Neural cell (in vitro differentiated cells): ENCODE results near the gene B2M. TPM values are rescaled to one million over a fixed set of nuclear protein-coding genes. Genes with fewer than 3 reads are reported as not detected.
"Not testable (repeated sequence)": the region's sequence is repeated elsewhere in the genome, so short reads cannot be mapped to it uniquely, and the experiment has no call there.

Experiments
- H2AFZ ChIP-seq: fragments of 200-600, 300-800 bp; sonication (generic), shearing (Covaris generic); 2 replicates; pipeline ENCODE4 v1.6.0; 2014; ENCODE audit warnings: low read depth, mild to moderate bottlenecking, antibody characterized with exemption, low read length, moderate library complexity
- H3F3A ChIP-seq: fragments of 200-600 bp; shearing (Covaris generic); 2 replicates; pipeline ENCODE4 v1.6.1; 2016; ENCODE audit warnings: mild to moderate bottlenecking, moderate library complexity, mixed read lengths, antibody characterized with exemption, low read length; ENCODE audit not compliant: insufficient read depth, poor library complexity, severe bottlenecking
- H3K27ac ChIP-seq: fragments of 200-600, 300-800 bp; sonication (generic), shearing (Covaris generic); 2 replicates; pipeline ENCODE4 v1.5.1; 2014; ENCODE audit warnings: mild to moderate bottlenecking, low read length, moderate library complexity
- H3K27me3 ChIP-seq: fragments of 300-800, 200-600 bp; sonication (generic), shearing (Covaris generic); 2 replicates; pipeline ENCODE4 v1.6.0; 2014; ENCODE audit warnings: mild to moderate bottlenecking, low read depth, low read length, moderate library complexity; ENCODE audit not compliant: insufficient read depth
- H3K36me3 ChIP-seq: fragments of 300-800, 200-600 bp; sonication (generic), shearing (Covaris generic); 2 replicates; pipeline ENCODE4 v1.5.1; 2014; ENCODE audit warnings: mild to moderate bottlenecking, antibody characterized with exemption, low read length, moderate library complexity; ENCODE audit not compliant: insufficient read depth
- H3K4me2 ChIP-seq: fragments of 300-800, 200-600 bp; sonication (generic), shearing (Covaris generic); 2 replicates; pipeline ENCODE4 v1.6.0; 2014; ENCODE audit warnings: mild to moderate bottlenecking, low read length
- H3K4me3 ChIP-seq: fragments of 300-800, 200-600 bp; sonication (generic), shearing (Covaris generic); 2 replicates; pipeline ENCODE4 v1.5.1; 2014; ENCODE audit warnings: mild to moderate bottlenecking, low read length, moderate library complexity
- H3K79me2 ChIP-seq: fragments of 200-600 bp; shearing (Covaris generic); replicated peaks from 2 replicates; pipeline ENCODE4 v1.6.0; 2014; ENCODE audit warnings: mild to moderate bottlenecking, low read length, moderate library complexity; ENCODE audit not compliant: insufficient read depth
- H3K9ac ChIP-seq: fragments of 300-800, 200-600 bp; sonication (generic), shearing (Covaris generic); 2 replicates; pipeline ENCODE4 v1.6.1; 2016; ENCODE audit warnings: mild to moderate bottlenecking, low read length, mixed read lengths
- H3K9me2 ChIP-seq: fragments of 200-600 bp; shearing (Covaris generic); 2 replicates; pipeline ENCODE4 v1.6.1; 2016; ENCODE audit warnings: mild to moderate bottlenecking, low read length, mixed read lengths; ENCODE audit not compliant: insufficient read depth
- H3K9me3 ChIP-seq: fragments of 200-600, 300-800 bp; sonication (generic), shearing (Covaris generic); 2 replicates; pipeline ENCODE4 v1.6.1; 2016; ENCODE audit warnings: mild to moderate bottlenecking, mixed run types, low read length, moderate library complexity, mixed read lengths
- H4K20me1 ChIP-seq: fragments of 200-600 bp; shearing (Covaris generic); 2 replicates; pipeline ENCODE4 v1.6.1; 2016; ENCODE audit warnings: mild to moderate bottlenecking, mixed run types; ENCODE audit not compliant: insufficient read depth
- CTCF ChIP-seq: fragments of 450-650 bp; IDR thresholded peaks from 2 replicates; pipeline ENCODE4 v1.5.1; 2014; ENCODE audit warnings: antibody characterized with exemption, mild to moderate bottlenecking, moderate library complexity; ENCODE audit not compliant: poor library complexity, severe bottlenecking
- EP300 ChIP-seq: fragments of 450-650 bp; conservative IDR thresholded peaks from 2 replicates; pipeline ENCODE4 v1.6.1; 2014; ENCODE audit warnings: antibody characterized with exemption, mild to moderate bottlenecking, moderate library complexity; ENCODE audit not compliant: poor library complexity, severe bottlenecking
- EZH2 ChIP-seq: fragments of 200-600, 300-800 bp; shearing (Covaris generic), sonication (generic); IDR thresholded peaks from 2 replicates; pipeline ENCODE4 v1.6.1; 2014; ENCODE audit warnings: antibody characterized with exemption, low read length, borderline replicate concordance, mild to moderate bottlenecking; ENCODE audit not compliant: insufficient read depth, poor library complexity, severe bottlenecking
- MXI1 ChIP-seq: fragments of 450-650 bp; conservative IDR thresholded peaks from 2 replicates; pipeline ENCODE4 v1.6.1; 2014; ENCODE audit warnings: antibody characterized with exemption, mild to moderate bottlenecking; ENCODE audit not compliant: poor library complexity, severe bottlenecking
- POLR2AphosphoS5 ChIP-seq: IDR thresholded peaks from 2 replicates; pipeline ENCODE4 v1.6.1; 2012
- RAD21 ChIP-seq: fragments of 450-650 bp; conservative IDR thresholded peaks from 2 replicates; pipeline ENCODE4 v1.6.1; 2014; ENCODE audit warnings: antibody characterized with exemption, mild to moderate bottlenecking, moderate library complexity
- REST ChIP-seq: IDR thresholded peaks from 2 replicates; pipeline ENCODE4 v1.6.1; 2012; ENCODE audit warnings: borderline replicate concordance
- SMC3 ChIP-seq: fragments of 450-650 bp; conservative IDR thresholded peaks from 2 replicates; pipeline ENCODE4 v1.6.1; 2014; ENCODE audit warnings: antibody characterized with exemption, mild to moderate bottlenecking, moderate library complexity; ENCODE audit not compliant: poor library complexity
- TAF1 ChIP-seq: IDR thresholded peaks from 2 replicates; pipeline ENCODE4 v1.6.1; 2012; ENCODE audit warnings: low read depth
- polyA plus RNA-seq: library from polyadenylated mRNA; depleted of rRNA; stranded (reverse); fragments of >200 nt; gene quantifications from 2 replicates; pipeline ENCODE4 v1.2.3, GENCODE V29; 2014

Gene B2M
- polyA plus RNA-seq, 1 donor from 2014 or later = 15.6 TPM

- H2AFZ ChIP-seq, H3K4me3 ChIP-seq, H3K9me3 ChIP-seq, H3K4me2 ChIP-seq, H4K20me1 ChIP-seq, H3K27me3 ChIP-seq, H3K9ac ChIP-seq, H3K27ac ChIP-seq, H3K79me2 ChIP-seq, H3K9me2 ChIP-seq, H3F3A ChIP-seq, H3K36me3 ChIP-seq: not testable (repeated sequence)
Observed at GRCh38 chr15:44682809-44683682, 28.3 kb upstream of the B2M start.

- H3K4me2 ChIP-seq, H3F3A ChIP-seq, H3K9me3 ChIP-seq, H3K27me3 ChIP-seq, H3K9ac ChIP-seq, H3K79me2 ChIP-seq, H4K20me1 ChIP-seq, H2AFZ ChIP-seq, H3K4me3 ChIP-seq, H3K9me2 ChIP-seq, H3K27ac ChIP-seq, H3K36me3 ChIP-seq: not testable (repeated sequence)
Observed at GRCh38 chr15:44689318-44689717, 22.0 kb upstream of the B2M start.

GRCh38 chr15:44690245-44690644, 21.1 kb upstream of the B2M start:
- not testable (repeated sequence) for H3K9ac ChIP-seq, H3K27ac ChIP-seq, H3K4me3 ChIP-seq, H3F3A ChIP-seq, H3K9me3 ChIP-seq, H3K27me3 ChIP-seq, H3K79me2 ChIP-seq, H3K9me2 ChIP-seq, H3K36me3 ChIP-seq, H4K20me1 ChIP-seq, H2AFZ ChIP-seq, H3K4me2 ChIP-seq

GRCh38 chr15:44692659-44693058, 18.7 kb upstream of the B2M start:
- H3K9me3 ChIP-seq = no peaks in the 10 kb centered on the region
- H3K79me2 ChIP-seq = no peaks in the 10 kb centered on the region
- no peak overlapping the region for H3K27ac ChIP-seq
- H3K27me3 ChIP-seq = no peaks in the 10 kb centered on the region
- no peak overlapping the region for H3K4me2 ChIP-seq
- TF ChIP-seq EZH2 (no peak), MXI1 (no peak), POLR2AphosphoS5 (no peak), SMC3 (no peak), RAD21 (no peak), REST (no peak), TAF1 (no peak), CTCF (no peak), EP300 (no peak)
- no peak overlapping the region for H2AFZ ChIP-seq
- H3K4me3 ChIP-seq = no peak overlapping the region
- no peaks in the 10 kb centered on the region for H3K9me2 ChIP-seq
- H3K36me3 ChIP-seq = no peaks in the 10 kb centered on the region
- H3K9ac ChIP-seq = no peak overlapping the region
- no peaks in the 10 kb centered on the region for H4K20me1 ChIP-seq
- no peaks in the 10 kb centered on the region for H3F3A ChIP-seq
